Endothelial cell of coronary artery (primary cell): ENCODE data around the gene CEP152. TPM values are rescaled to one million over a fixed set of nuclear protein-coding genes. Genes with fewer than 3 reads are reported as not detected.

ENCODE experiments used
- total RNA-seq: library from RNA; depleted of rRNA; stranded (reverse); fragments of >200 nt; gene quantifications from 2 replicates; pipeline ENCODE4 v1.2.3, GENCODE V29; 2014

The CEP152 gene
- 6.4 and 7.4 TPM in 2 replicates for total RNA-seq

GRCh38 chr15:48810414-48811324 lies at the start of gene CEP152:
TSS of gene CEP152 (minus strand) at chr15:48811069. CDS start at chr15:48805649, 5,420 bp downstream.

Other genes starting within 250 kb of the CEP152 start
- 116 and 315 TPM in 2 replicates for gene FBN1, start 165.4 kb downstream of the CEP152 start, total RNA-seq
- gene EID1, start 67.1 kb upstream of the CEP152 start, total RNA-seq, result 177 and 195 TPM in 2 replicates
- 0.09 and 0.54 TPM in 2 replicates for gene SHC4, start 152.8 kb upstream of the CEP152 start, total RNA-seq
- gene SECISBP2L, start 235.4 kb upstream of the CEP152 start, total RNA-seq, result 16.3 and 25.1 TPM in 2 replicates